Measurements from ENCODE around the gene MMP15.

GRCh38 chr16:58019866-58020538 lies 5.6 kb upstream of the MMP15 start:
- no peak for TF ChIP-seq POLR2A (IDR thresholded peaks at IDR 0.05)
- TF ChIP-seq CTCF (IDR thresholded peaks at IDR 0.05), result no peak
